Lung (tissue), 16 donors: Measurements from ENCODE around the gene JTB. TPM values are rescaled to one million over a fixed set of nuclear protein-coding genes. Genes with fewer than 3 reads are reported as not detected.
A peak's percentile ranks its signal among the peaks of the same experiment; 100 is the strongest.

ENCODE experiments used
- ATAC-seq: fragments of 200-7000 bp; cut with Tn5 transposase; one replicate; pipeline ENCODE4 v1.9.1; 2020; ENCODE audit warnings: moderate number of reproducible peaks; ENCODE audit not compliant: insufficient read depth, low FRiP score
- DNase-seq, 3 donors: peaks; one replicate each; pipeline ENCODE4 v3.0.0-alpha.2; 2013 to 2017
- H3K27ac ChIP-seq, 2 donors: one replicate each; pipeline ENCODE4 v1.5.1; 2013; ENCODE audit warnings: mild to moderate bottlenecking in 2 of 2, moderate library complexity in 2 of 2, control low read depth in 1 of 2, inconsistent platforms in 1 of 2, low read depth in 1 of 2, low read length in 1 of 2
- H3K27me3 ChIP-seq, 3 donors: one replicate each; pipeline ENCODE4 v1.5.1; 2013; ENCODE audit warnings: low read length in 2 of 3; ENCODE audit not compliant: control insufficient read depth in 3 of 3, insufficient read depth in 3 of 3
- H3K36me3 ChIP-seq, 4 donors: one replicate each; pipeline ENCODE4 v1.5.1; 2013; ENCODE audit warnings: low read length in 4 of 4, mild to moderate bottlenecking in 1 of 4, moderate library complexity in 1 of 4; ENCODE audit not compliant: control insufficient read depth in 4 of 4, insufficient read depth in 4 of 4
- H3K4me1 ChIP-seq, 5 donors: one replicate each; pipeline ENCODE4 v1.5.1; 2013; ENCODE audit warnings: low read length in 5 of 5, mild to moderate bottlenecking in 2 of 5, moderate library complexity in 1 of 5; ENCODE audit not compliant: control insufficient read depth in 5 of 5, insufficient read depth in 5 of 5
- H3K4me3 ChIP-seq: one replicate; pipeline ENCODE4 v1.5.1; 2013; ENCODE audit warnings: mild to moderate bottlenecking, control low read depth, moderate library complexity
- H3K9ac ChIP-seq, 2 donors: one replicate each; pipeline ENCODE4 v1.5.1; 2013; ENCODE audit warnings: low read length in 2 of 2, control low read depth in 1 of 2; ENCODE audit not compliant: insufficient read depth in 1 of 2
- H3K9me3 ChIP-seq, 4 donors: one replicate each; pipeline ENCODE4 v1.5.1; 2013; ENCODE audit warnings: low read length in 3 of 4, mild to moderate bottlenecking in 1 of 4, moderate library complexity in 1 of 4; ENCODE audit not compliant: control insufficient read depth in 4 of 4, insufficient read depth in 3 of 4
- WGBS, 2 donors: extraction: QIAGEN DNeasy Blood & Tissue Kit; methylation state at CpG; one replicate each; pipeline ENCODE4 v1.1.7; 2013; 5-methylcytosine and 5-hydroxymethylcytosine counted together
- long read RNA-seq, 5 donors: transcript quantifications; one replicate each; lab custom pipeline, GENCODE V29; 2026
- polyA plus RNA-seq, 2 donors: library from polyadenylated mRNA; stranded (reverse); fragments of 200-250 nt; gene quantifications; one replicate each; pipeline ENCODE4 v1.2.1, GENCODE V29; 2013
- total RNA-seq, 2 donors: library from RNA; depleted of rRNA in 1 of 2; stranded (reverse); fragments of >200 nt in 1 of 2; gene quantifications; one replicate each; pipeline ENCODE4 v1.2.1, GENCODE V29; 2014 to 2021
- TF ChIP-seq, protein P1 (sequence below): IDR thresholded peaks from 2 replicates; pipeline ENCODE4 v1.5.1; 2012; ENCODE audit warnings: mild to moderate bottlenecking; ENCODE audit errors: control extremely low read depth, extremely low read depth
- donor health status: control.
- donor health status: control.
- donor health status: Bipolar disorder and iron deficiency.
- donor health status: healthy.
- donor health status: DM: yes; HTN: yes; CAD: no.

JTB gene
- total RNA-seq (100 to 1,000 TPM; 105 to 146 TPM), polyA plus RNA-seq (100 to 1,000 TPM; 206 to 230 TPM)
- long read RNA-seq, donor 1, transcript JTB-201 (5 exons, 1,287 nt) = major isoform, 49 of 55 reads
- long read RNA-seq, donor 1, transcript JTB-203 (4 exons, 1,216 nt) = minor isoform, 5 of 55 reads
- long read RNA-seq, donor 1, partial matches to known transcripts = 0 of 55 reads
- long read RNA-seq, donor 1, other reads (novel, unspliced or antisense) = 0 of 55 reads
- long read RNA-seq, donor 2, transcript JTB-201 (5 exons, 1,287 nt) = major isoform, 25 of 25 reads
- long read RNA-seq, donor 2, partial matches to known transcripts = 0 of 25 reads
- long read RNA-seq, donor 2, other reads (novel, unspliced or antisense) = 0 of 25 reads
- long read RNA-seq, donor 3, transcript JTB-201 (5 exons, 1,287 nt) = major isoform, 17 of 19 reads
- long read RNA-seq, donor 3, partial matches to known transcripts = 0 of 19 reads
- long read RNA-seq, donor 3, other reads (novel, unspliced or antisense) = 0 of 19 reads
- long read RNA-seq, donor 4, transcript JTB-201 (5 exons, 1,287 nt) = major isoform, 20 of 20 reads
- long read RNA-seq, donor 4, partial matches to known transcripts = 0 of 20 reads
- long read RNA-seq, donor 4, other reads (novel, unspliced or antisense) = 0 of 20 reads
- long read RNA-seq, donor 5, transcript JTB-201 (5 exons, 1,287 nt) = major isoform, 45 of 62 reads
- long read RNA-seq, donor 5, partial matches to known transcripts = 15 of 62 reads
- long read RNA-seq, donor 5, other reads (novel, unspliced or antisense) = 0 of 62 reads

DNA sequence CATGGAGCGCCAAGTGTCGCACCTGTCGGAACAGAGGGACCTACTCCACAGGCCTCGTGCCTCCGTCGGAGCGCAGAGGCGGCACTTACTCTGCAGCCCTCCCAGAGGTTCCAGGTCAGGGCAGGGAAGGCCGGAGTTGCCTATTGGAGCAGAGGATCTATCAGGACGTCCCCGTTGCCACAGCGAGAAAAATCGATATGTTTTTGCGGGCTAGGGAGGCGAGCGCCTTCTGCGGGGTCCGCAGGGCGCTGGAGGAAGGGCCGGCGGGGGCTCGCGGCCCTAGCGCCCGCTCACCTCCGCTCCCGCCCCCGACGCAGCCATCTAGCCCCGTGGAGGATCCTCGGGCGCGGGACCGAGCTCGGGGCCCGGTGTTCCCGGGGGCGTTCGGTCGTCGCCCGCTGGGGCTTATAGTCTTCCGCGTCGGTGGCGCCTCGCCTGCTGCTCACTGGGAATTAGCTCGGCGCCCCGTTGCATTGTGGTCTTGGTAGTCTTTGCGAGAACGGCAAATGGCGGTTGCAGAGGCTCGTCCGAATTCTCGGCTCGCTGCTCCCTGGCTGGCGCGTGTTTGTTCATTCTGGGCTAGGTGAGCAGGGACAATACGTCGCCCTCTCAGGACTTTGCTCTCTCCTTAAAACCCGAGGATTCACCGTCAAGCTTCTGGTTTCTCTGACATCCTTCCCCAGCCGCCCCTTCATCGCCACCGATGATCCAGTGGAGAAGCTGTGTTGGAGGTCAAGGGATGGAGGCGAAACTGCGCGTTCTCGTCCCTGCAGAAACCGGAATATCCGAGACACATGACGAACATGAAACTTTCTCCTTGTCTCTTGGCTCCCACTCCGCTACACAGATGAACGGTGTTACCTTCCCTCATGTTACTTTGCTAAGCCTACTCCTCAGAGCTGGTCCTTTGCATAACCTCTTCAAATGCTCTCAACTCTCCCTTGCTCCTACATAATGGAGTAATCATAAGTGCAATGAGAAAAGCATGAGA, at the start of gene JTB:
Gene JTB (minus strand): TSS at position 425 of the 991 bp plus-strand sequence. CDS start 422 bp downstream, at position 3.
- TF ChIP-seq, protein P1, sequence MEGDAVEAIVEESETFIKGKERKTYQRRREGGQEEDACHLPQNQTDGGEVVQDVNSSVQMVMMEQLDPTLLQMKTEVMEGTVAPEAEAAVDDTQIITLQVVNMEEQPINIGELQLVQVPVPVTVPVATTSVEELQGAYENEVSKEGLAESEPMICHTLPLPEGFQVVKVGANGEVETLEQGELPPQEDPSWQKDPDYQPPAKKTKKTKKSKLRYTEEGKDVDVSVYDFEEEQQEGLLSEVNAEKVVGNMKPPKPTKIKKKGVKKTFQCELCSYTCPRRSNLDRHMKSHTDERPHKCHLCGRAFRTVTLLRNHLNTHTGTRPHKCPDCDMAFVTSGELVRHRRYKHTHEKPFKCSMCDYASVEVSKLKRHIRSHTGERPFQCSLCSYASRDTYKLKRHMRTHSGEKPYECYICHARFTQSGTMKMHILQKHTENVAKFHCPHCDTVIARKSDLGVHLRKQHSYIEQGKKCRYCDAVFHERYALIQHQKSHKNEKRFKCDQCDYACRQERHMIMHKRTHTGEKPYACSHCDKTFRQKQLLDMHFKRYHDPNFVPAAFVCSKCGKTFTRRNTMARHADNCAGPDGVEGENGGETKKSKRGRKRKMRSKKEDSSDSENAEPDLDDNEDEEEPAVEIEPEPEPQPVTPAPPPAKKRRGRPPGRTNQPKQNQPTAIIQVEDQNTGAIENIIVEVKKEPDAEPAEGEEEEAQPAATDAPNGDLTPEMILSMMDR = no peak
- DNase-seq = peak; percentile 88 to 91 (median 91)
- no peaks in the 10 kb centered on the region for H3K9me3 ChIP-seq
- peaks cover 0 to 18% (median 7%) of the 10 kb centered on the region in 5 donors for H3K4me1 ChIP-seq
- WGBS, 2 donors = 0% methylated on average over 73 to 75 of the region's 75 CpGs
- H3K9ac ChIP-seq = peak within 1 kb of the TSS; percentile 66 to 79
- peak within 1 kb of the TSS; percentile 93 for H3K27ac ChIP-seq
- H3K27me3 ChIP-seq = no peaks in the 10 kb centered on the region
- H3K4me3 ChIP-seq = peak within 1 kb of the TSS; percentile 93
- peak; percentile 97 for ATAC-seq
- peaks cover 5 to 28% (median 20%) of the 10 kb centered on the region in 4 donors for H3K36me3 ChIP-seq

DNA sequence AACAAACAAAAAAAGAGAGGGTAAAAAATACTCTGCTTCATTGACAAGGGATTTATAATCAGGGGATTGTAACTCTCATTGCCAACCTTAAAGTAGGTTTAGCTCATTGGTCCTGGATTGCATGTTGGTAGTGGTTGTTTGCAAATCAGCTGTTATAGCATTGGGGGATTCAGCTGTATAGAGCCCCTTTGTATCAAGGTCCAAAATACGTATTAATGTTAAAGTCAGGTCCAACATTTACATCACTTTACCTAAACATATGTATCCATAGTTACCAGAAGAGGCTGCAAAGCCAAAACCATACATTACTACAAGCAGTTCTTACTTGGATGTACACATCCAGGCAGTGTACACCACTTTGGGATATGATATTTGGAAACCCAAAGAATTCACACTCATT, 42.5 kb upstream of the JTB start:
- 86 to 100% methylated on average over 1 of the region's 1 CpG for WGBS, 2 donors

DNA sequence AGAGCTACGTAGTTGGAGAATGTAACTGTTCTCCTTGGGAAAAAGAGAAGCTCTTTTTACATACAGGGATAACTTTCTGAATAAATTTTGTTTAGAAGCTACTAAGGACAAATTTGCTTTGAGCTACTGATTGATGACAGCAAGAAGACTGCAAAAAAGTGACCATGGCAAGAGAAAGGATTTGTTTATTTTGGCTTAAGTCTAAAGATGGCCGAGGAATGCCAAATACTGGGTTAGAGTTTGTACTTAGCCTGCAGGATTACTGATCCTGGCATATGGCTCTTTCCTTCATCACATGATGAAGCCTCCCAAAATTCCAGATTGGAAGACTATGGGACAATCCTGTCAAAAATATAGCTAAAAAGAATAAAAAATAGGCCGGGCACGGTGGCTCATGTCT, 41.8 kb upstream of the JTB start:
- no peaks in the 10 kb centered on the region for H3K9me3 ChIP-seq
- DNase-seq (no peak), ATAC-seq (no peak)
- H3K9ac ChIP-seq = no peak overlapping the region
- no peak overlapping the region for H3K4me3 ChIP-seq
- H3K36me3 ChIP-seq = no peaks in the 10 kb centered on the region
- 84 to 93% methylated on average over 4 of the region's 4 CpGs for WGBS, 2 donors
- no peak overlapping the region for H3K27ac ChIP-seq
- TF ChIP-seq, protein P1 = no peak
- H3K4me1 ChIP-seq = no peaks in the 10 kb centered on the region
- H3K27me3 ChIP-seq = no peaks in the 10 kb centered on the region

More for the DNA sequence above, 42.5 kb upstream of the JTB start:
- ATAC-seq (no peak), DNase-seq (no peak)
- no peaks in the 10 kb centered on the region for H3K27me3 ChIP-seq
- no peak overlapping the region for H3K4me3 ChIP-seq
- H3K27ac ChIP-seq = no peak overlapping the region
- H3K36me3 ChIP-seq = no peaks in the 10 kb centered on the region
- no peaks in the 10 kb centered on the region for H3K4me1 ChIP-seq
- H3K9me3 ChIP-seq = no peaks in the 10 kb centered on the region
- H3K9ac ChIP-seq = no peak overlapping the region
- TF ChIP-seq, protein P1 = no peak
